ENCODE measurements around the gene CCDC57. TPM values are rescaled to one million over a fixed set of nuclear protein-coding genes. Genes with fewer than 3 reads are reported as not detected.
"Not testable (repeated sequence)": the region's sequence is repeated elsewhere in the genome, so short reads cannot be mapped to it uniquely, and the experiment has no call there.

CCDC57 gene
- total RNA-seq, 1 donor from 2014 or later = 56.6 TPM

DNA sequence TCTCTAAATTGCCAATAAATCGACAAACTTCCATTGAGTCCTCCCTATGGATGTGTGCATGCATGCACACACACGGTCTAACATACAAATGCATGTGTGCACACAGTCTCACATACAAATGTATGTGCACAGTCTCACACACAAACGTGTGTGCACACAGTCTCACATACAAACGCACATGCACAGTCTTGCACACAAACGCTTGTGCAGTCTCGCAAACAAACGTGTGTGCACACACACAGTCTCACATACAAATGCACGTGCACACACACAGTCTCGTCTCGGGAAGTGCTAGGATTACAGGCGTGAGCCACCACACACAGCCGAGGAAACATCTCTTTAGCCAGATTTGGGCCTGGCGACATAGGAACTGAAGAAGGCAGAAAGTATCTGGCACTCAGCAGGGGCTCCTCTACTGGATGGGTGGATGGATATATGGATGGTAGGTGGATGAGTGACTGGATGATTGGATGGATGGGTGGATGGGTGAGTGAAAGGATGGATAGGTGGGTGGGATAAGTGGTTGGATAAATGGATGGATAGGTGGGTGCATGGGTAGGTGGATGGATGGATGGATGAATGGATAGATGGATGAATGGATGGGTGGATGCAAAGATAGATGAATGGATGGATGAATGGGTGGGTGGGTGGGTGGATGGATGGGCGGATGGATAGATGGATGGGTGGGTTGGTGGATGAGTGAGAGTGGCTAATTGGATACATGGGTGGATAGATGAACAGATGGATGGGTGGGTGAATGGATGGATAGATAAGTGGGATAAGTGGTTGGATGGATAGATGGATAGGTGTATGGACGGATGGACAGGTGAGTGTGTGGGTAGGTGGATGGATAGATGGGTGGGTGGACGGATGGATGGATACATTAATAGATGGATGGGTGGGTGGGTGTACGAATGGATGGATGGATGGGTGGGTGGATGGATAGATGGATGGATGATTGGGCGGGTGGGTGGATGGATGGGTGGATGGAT is 65.7 kb downstream of the CCDC57 start:
- Mint-ChIP-seq H3K27me3 (no peaks in the 10 kb centered on the region), H3K9me3 (no peaks in the 10 kb centered on the region), H3K27ac (no peak overlapping the region), H3K4me3 (no peak overlapping the region), H3K36me3 (ENCODE audit: low read depth) (no peaks in the 10 kb centered on the region), H3K4me1 (no peaks in the 10 kb centered on the region)
- TF ChIP-seq, protein P1, sequence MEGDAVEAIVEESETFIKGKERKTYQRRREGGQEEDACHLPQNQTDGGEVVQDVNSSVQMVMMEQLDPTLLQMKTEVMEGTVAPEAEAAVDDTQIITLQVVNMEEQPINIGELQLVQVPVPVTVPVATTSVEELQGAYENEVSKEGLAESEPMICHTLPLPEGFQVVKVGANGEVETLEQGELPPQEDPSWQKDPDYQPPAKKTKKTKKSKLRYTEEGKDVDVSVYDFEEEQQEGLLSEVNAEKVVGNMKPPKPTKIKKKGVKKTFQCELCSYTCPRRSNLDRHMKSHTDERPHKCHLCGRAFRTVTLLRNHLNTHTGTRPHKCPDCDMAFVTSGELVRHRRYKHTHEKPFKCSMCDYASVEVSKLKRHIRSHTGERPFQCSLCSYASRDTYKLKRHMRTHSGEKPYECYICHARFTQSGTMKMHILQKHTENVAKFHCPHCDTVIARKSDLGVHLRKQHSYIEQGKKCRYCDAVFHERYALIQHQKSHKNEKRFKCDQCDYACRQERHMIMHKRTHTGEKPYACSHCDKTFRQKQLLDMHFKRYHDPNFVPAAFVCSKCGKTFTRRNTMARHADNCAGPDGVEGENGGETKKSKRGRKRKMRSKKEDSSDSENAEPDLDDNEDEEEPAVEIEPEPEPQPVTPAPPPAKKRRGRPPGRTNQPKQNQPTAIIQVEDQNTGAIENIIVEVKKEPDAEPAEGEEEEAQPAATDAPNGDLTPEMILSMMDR (IDR thresholded peaks at IDR 0.05) = no peak
- ChIA-PET POLR2A (no interaction called here), CTCF (interaction anchor here (0.6 kb wide), 1 partner anchor 13 kb away, joined by 3 read pairs; no protein-coding TSS in a partner anchor)
- DNase-seq (no peak), ATAC-seq (ENCODE audit: low read depth) (no peak)
- intact Hi-C loops (cut with micrococcal nuclease) = no loop called here

DNA sequence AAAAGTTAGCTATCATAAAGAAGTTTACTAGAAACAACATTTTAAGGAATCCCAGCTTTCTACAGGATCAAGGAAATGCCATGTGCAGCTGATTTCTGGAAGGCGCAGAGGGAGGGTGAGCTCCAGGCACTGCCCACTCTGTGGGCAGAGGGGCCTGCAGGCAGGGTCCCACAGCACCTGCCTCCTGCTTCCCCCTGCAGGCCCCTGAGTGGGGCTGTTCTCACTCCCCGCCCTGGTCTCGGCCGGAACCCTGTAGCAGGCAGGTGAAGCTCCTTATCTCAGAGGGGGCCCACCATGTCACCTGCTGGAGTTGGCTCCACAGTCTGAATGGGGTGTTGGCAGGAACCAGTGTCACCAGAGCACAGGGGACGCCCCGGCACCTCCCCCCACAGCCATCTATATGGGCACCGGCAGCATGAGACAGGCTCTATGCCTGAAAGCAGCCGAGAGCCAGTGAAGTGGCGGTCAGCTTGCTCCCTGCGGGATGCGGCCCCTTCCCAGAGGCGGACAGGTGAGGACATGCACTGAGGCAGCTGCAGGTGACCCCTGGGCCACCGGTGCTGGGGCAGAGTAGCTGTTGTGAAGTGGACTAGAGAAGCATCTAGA is 67.0 kb downstream of the CCDC57 start:
- Mint-ChIP-seq H3K27me3 (no peaks in the 10 kb centered on the region), H3K27ac (no peak overlapping the region), H3K36me3 (ENCODE audit: low read depth) (no peaks in the 10 kb centered on the region), H3K4me1 (no peaks in the 10 kb centered on the region), H3K4me3 (no peak overlapping the region), H3K9me3 (no peaks in the 10 kb centered on the region)
- ATAC-seq (ENCODE audit: low read depth) (no peak), DNase-seq (no peak)
- TF ChIP-seq, protein P1 (IDR thresholded peaks at IDR 0.05) = no peak
- ChIA-PET CTCF (interaction anchor here (0.6 to 0.7 kb wide), 2 partner anchors 14 to 35 kb away, joined by 3 read pairs; no protein-coding TSS in a partner anchor), POLR2A (no interaction called here)
- intact Hi-C loops (cut with micrococcal nuclease) = no loop called here

DNA sequence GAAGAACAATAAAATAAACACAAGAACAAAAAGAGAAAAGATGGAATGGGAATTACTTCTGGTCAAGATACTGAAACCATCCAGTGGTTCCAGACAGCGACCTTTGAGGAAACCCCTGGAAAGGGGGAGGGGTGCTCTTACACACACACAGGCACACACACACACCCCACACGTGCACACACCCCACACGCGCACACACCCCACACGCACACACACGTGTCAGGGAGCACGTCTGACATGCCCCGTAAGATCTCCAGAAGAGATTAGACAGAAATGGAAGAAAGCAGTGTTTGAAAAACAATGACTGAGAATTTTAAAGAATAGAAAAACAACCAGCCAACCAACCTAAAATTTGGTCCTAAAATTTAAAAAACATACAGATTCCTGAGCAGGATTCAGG is 69.3 kb downstream of the CCDC57 start:
- Mint-ChIP-seq H3K27me3 (no peaks in the 10 kb centered on the region), H3K27ac (no peak overlapping the region), H3K36me3 (ENCODE audit: low read depth) (no peaks in the 10 kb centered on the region), H3K9me3 (no peaks in the 10 kb centered on the region), H3K4me3 (no peak overlapping the region), H3K4me1 (no peaks in the 10 kb centered on the region)
- ATAC-seq (ENCODE audit: low read depth) (no peak), DNase-seq (no peak)
- CTCF ChIA-PET = no interaction called here
- POLR2A ChIA-PET = no interaction called here
- TF ChIP-seq, protein P1 (IDR thresholded peaks at IDR 0.05) = no peak
- intact Hi-C loops (cut with micrococcal nuclease) = no loop called here

DNA sequence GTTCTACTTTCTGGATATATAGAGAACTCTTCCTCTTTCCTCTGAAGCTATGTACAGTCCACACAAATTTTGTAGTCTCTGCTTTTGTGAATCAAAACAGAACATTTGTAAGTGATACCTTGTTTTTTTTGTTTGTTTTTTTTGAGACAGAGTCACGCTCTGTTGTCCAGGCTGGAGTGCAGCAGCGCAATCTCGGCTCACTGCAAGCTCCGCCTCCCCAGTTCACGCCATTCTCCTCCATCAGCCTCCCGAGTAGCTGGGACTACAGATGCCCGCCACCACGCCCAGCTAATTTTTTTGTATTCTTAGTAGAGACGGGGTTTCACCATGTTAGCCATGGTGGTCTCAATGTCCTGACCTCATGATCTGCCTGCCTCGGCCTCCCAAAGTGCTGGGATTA is 72.7 kb downstream of the CCDC57 start:
- H3K36me3 Mint-ChIP-seq (ENCODE audit: low read depth); POLR2A ChIA-PET; H3K27me3 Mint-ChIP-seq; H3K27ac Mint-ChIP-seq; CTCF ChIA-PET; H3K9me3 Mint-ChIP-seq; H3K4me1 Mint-ChIP-seq; ATAC-seq (ENCODE audit: low read depth); DNase-seq; intact Hi-C loops (cut with micrococcal nuclease); H3K4me3 Mint-ChIP-seq: not testable (repeated sequence)

- H3K27me3 Mint-ChIP-seq = no peaks in the 10 kb centered on the region
- no peaks in the 10 kb centered on the region for H3K36me3 Mint-ChIP-seq (ENCODE audit: low read depth)
- POLR2A ChIA-PET = no interaction called here
- H3K4me1 Mint-ChIP-seq = no peaks in the 10 kb centered on the region
- ATAC-seq (ENCODE audit: low read depth) = no peak
- H3K4me3 Mint-ChIP-seq = no peak overlapping the region
- no peaks in the 10 kb centered on the region for H3K9me3 Mint-ChIP-seq
- TF ChIP-seq, protein P1 (IDR thresholded peaks at IDR 0.05) = no peak
- H3K27ac Mint-ChIP-seq = no peak overlapping the region
- DNase-seq = no peak
- CTCF ChIA-PET = no interaction called here
- intact Hi-C loops (cut with micrococcal nuclease) = no loop called here
Measured at GRCh38 chr17:82138511-82138992, 74.1 kb downstream of the CCDC57 start.

All from activated B cell treated with CpG ODN at 0.5 μM for 24 hours (primary cell).